HG03565 (cell line): Measurements from ENCODE around the gene ZDBF2.
A peak's percentile ranks its signal among the peaks of the same experiment; 100 is the strongest.
"Not testable (repeated sequence)": the region's sequence is repeated elsewhere in the genome, so short reads cannot be mapped to it uniquely, and the experiment has no call there.

Experiments
- ATAC-seq: cut with Tn5 transposase; IDR thresholded peaks from one replicate; pipeline ENCODE4 v1.9.1; 2021; ENCODE audit warnings: mild to moderate bottlenecking, moderate library complexity; ENCODE audit not compliant: unreplicated experiment

The ZDBF2 gene

DNA sequence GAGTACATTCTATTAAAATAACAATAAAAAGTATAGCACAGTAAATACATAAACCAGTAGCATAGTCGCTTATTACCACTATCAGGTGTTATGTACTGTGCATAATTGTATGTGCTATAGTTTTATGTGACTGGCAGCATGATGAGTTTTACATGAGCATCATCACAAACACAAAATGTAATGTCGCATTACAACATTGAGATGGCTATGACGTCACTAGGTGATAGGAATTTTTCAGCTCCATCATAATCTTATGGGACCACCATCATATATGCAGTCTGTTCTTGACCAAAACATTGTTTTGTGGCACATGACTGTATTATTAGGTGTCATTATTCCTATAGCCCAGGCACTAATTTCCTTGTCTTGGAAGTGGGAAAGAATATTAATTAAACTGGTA is 48.6 kb downstream of the ZDBF2 start:
- no peak for ATAC-seq

DNA sequence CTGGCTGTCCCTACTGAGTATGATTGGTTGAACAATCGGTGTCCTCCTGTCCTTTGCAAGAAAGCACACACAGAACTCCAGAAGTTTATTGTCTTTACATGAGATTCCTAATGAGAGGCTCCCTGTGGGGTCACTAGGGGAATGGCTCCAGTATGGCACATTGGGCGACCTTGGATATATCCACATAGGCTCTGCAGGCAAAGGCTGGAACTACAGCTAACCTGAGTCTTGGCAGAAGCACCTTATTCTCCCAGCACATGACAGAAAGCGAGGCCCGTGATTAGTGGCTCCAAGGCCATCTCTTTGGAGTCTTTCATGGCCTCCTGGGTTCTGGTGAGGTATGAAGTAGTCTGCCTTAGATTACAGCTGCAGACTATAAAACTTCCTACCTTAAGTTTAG is 49.0 kb downstream of the ZDBF2 start:
- no peak for ATAC-seq

- ATAC-seq: no peak
These were observed 50.4 kb downstream of the ZDBF2 start for GRCh38 chr2:206324869-206325268.

DNA sequence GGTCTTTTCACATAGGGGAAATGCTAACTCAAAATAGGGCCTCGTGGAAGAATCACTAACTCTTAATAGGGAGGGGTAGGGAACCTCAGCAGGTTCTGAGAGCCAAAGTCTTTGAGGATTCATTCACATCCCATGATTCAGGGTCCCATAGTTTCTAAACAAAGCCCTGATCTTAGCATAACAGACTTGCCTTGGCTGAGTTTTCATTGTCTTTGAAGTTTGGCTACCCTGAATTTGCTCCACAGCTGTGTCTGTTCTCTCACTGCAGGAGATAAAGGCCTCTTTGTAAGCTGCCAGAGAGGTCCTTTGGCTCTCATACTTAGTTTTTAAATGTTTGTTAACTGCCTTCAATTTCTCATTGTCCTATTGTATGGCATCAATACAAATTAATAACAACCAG is 54.5 kb downstream of the ZDBF2 start:
- ATAC-seq: no peak

DNA sequence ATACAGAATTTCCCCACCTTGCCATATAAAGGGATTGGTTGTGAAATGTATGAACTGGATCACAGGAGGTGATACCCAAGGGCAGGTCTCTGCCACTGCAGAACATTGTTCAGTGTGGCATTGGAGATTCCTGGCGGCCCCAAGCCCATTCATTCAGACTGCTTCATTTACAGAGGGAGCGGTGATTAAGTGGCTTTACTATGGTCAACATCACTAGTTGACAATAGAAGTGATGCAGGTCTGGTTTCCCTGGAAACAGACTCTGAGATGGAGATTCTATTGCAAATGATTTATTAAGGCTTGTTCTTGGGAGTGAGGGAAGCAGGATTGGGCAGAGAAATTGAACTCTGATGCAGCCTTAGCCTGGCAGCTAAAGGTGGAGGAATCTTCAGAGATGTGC is 62.4 kb downstream of the ZDBF2 start:
- ATAC-seq: no peak

DNA sequence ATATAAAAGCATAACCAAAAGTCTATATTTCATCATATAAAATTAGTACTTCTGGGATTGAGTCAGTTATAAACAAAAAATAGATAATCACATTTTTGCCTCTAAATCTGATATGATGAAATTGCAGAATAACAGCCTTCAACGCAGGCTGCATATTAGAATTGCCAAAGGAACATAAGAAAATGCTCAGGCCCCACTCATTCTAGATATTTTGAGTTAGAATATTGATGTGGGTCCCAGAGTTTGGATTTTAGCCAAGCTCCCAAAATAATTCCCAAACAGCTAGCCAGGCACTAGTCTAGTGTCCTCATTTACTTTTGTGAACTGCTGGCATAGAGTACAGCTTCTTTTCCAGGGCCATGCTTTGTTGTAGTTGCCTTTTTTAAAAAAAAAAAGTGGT is 63.5 kb downstream of the ZDBF2 start:
- ATAC-seq: no peak

GRCh38 chr2:206341396-206341795 is 66.9 kb downstream of the ZDBF2 start:
- no peak for ATAC-seq

DNA sequence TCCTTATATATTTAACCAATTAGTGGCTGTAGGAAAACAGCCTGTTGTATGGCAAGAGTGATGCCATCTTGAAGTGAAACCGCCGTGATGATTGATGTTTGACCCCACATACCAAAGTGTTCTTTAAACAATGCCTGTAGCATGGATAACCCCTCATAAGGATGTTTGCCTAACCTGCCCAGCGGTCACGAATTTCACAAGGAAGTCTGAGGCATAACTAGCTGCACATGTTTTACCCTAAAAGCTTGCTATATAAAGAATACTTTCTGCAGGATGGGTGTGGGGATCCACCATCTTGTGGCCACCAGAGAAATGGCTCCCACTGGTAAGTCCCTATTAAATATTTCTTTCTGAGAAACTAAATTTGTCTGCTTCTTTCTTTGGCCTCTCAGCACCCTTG is 68.7 kb downstream of the ZDBF2 start:
- no peak for ATAC-seq

- no peak for ATAC-seq
These were observed 69.4 kb downstream of the ZDBF2 start for GRCh38 chr2:206343816-206344215.

DNA sequence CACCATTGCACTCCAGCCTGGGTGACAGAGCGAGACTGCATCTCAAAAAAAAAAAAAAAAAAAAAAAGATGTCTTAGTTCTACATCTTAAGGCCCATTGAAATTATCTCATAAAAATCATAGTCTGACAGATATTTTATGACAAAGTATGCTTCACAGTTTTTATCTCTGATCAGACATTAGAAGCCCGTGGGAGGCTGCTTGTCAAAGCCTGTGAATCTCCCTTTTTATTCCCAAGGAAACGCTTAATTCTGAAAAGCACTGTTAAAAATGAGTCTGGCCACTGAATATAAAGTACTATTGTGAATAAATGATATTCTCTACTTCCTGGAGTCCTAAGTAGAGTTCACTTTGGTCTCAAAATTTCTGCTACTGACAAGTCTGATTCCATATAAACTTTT is 71.1 kb downstream of the ZDBF2 start:
- ATAC-seq: no peak

DNA sequence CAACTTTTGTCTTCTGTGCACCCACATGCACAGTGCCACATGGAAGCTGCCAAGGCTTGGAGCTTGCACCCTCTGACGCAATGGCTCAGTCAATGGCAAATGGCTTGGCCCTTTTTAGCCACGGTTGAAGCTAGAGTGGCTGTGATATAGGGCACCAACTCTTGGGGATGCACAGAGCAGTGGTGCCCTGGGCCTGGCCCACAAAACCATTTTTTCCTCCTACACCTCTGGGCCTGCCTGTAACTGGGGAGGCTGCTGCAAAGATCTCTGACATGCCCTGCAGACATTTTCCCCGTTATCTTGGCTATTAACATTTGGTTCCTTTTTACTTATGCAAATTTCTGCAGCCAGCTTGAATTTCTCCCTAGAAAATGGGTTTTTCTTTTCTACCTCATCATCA is 74.9 kb downstream of the ZDBF2 start:
- ATAC-seq: no peak

DNA sequence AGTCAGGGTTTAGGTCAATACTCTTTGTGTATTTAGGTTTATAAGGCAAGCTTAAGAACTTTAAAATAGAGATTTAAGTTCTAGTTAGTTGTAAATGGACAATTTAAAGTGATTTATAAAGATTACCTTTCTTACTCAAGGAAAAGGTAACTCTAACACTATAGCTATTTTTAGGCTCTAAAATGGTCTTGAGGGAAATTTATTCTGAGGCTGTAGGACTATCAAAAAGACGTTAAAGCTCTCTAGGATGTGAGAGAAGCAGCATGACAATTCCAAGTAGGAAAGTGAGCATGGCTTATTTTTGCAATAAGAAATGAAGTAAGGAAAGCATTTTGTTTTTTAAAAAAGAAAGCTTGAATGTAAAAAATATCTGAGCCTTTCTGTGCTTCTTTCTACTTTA is 78.1 kb downstream of the ZDBF2 start:
- ATAC-seq: no peak

DNA sequence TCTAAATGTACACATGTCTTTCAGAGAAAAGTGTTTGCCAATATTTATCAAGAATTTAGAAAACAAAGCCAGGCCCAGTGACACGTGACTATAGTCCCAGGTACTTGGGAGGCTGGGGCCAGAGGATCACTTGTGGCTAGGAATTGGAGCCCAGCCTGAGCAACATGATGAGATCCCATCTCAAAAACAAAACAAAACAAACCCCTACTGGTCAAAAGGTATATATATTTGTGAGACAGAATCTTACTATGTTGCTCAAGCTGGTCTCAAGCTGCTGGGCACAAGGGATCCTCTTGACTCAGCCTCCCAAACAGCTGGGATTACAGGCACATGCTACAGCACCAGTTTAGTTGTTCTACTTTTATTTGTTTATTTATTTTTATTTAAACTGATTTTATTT is 79.2 kb downstream of the ZDBF2 start:
- no peak for ATAC-seq

GRCh38 chr2:206354129-206354528 is 79.7 kb downstream of the ZDBF2 start:
- ATAC-seq: no peak

GRCh38 chr2:206356840-206357239 is 82.4 kb downstream of the ZDBF2 start:
- ATAC-seq: not testable (repeated sequence)

DNA sequence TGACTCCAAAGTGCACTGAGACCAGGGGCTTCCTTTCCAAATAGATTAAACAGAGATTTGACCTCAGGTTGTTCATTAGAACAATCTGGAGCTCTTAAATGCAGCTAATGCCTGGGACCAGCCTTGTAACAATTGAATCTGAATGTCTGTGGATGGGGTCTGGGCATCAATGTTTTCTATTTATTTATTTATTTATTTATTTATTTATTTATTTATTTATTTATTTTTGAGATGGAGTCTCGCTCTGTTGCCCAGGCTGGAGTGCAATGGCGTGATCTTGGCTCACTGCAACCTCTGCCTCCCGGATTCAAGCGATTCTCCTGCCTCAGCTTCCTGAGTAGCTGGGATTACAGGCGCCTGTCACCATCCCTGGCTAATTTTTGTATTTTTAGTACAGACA is 86.4 kb downstream of the ZDBF2 start:
- ATAC-seq: not testable (repeated sequence)

DNA sequence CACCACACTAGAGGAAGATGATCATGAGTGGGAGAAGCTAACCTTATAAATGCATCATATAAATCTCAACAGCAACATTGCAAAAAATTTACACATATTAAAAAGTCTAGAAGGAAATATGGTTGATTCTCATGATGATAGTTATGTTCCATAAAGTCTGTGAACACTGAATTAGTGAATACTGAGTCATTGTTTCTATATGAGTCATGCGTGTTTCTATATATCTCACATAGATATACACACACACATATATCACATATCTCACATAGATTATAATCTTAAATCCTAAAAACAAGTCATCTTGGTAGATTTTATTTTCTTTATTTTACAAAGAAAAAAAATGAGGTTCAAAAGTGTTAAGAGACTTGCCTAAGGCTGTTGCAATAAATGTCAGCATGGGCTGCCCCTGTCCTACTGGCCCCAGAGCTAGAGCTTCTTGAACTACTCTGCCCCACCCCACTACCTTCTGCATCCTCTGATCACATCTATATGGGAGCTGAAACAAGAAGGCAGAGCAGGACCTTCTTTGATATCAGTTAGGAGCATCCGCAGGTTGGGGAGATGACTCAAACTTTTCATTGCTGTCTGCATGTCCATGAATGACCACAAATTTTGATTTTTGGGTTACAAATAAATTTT is 87.1 kb downstream of the ZDBF2 start:
- peak; percentile 95 for ATAC-seq
